22Rv1 (cell line): ENCODE measurements around the gene TFPI.
A peak's percentile ranks its signal among the peaks of the same experiment; 100 is the strongest.

ENCODE experiments used
- H3K27ac ChIP-seq: fragments of 450-650 bp; 2 replicates; pipeline ENCODE4 v1.5.1; 2017
- ZFX ChIP-seq: fragments of 450-650 bp; IDR thresholded peaks from 2 replicates; pipeline ENCODE4 v1.6.1; 2017; ENCODE audit warnings: antibody characterized with exemption, borderline replicate concordance
- TF ChIP-seq, protein P1 (sequence below): fragments of 450-650 bp; IDR thresholded peaks from 2 replicates; pipeline ENCODE4 v1.5.1; 2017; ENCODE audit warnings: mild to moderate bottlenecking

The TFPI gene

DNA sequence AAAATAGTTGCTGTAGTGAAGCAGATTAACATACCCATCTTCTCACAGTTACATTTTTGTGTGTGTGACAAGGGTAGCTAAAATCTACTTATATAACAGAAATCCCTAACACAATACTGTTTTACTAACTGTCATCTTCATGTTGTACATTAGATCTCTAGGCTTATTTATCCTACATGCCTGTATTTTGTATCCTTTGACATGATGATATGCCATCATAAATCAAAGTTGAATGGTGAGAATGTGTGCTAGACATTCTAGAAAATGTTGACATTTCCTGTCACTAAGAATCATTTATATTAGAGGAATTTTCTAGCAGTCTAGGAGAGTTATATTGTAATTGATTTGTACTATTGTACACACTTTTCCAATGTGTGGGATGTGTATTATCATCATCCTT, 84.7 kb downstream of the TFPI start:
- TF ChIP-seq ZFX, result no peak
- TF ChIP-seq, protein P1, sequence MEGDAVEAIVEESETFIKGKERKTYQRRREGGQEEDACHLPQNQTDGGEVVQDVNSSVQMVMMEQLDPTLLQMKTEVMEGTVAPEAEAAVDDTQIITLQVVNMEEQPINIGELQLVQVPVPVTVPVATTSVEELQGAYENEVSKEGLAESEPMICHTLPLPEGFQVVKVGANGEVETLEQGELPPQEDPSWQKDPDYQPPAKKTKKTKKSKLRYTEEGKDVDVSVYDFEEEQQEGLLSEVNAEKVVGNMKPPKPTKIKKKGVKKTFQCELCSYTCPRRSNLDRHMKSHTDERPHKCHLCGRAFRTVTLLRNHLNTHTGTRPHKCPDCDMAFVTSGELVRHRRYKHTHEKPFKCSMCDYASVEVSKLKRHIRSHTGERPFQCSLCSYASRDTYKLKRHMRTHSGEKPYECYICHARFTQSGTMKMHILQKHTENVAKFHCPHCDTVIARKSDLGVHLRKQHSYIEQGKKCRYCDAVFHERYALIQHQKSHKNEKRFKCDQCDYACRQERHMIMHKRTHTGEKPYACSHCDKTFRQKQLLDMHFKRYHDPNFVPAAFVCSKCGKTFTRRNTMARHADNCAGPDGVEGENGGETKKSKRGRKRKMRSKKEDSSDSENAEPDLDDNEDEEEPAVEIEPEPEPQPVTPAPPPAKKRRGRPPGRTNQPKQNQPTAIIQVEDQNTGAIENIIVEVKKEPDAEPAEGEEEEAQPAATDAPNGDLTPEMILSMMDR, result no peak
- H3K27ac ChIP-seq, result no peak overlapping the region

DNA sequence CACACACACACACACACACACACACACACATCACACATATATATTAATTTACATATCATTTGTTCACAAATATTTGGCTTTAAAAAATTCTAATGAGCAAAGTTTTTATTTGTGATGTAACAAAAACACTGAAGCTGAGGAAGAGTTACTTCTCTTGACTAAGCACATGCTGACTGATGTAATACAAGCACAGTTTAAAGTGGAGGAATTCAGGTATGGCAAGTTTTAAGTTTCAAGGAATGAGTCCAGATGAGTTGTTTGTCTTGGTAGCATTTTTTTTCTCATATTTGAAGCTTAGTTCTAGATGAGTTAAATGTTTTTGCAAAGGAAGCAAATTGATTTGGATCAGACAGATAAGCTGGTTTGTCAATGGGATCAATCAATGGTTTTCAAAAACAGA, 86.0 kb downstream of the TFPI start:
- H3K27ac ChIP-seq, result no peak overlapping the region
- TF ChIP-seq ZFX, result no peak
- TF ChIP-seq, protein P1, result no peak

DNA sequence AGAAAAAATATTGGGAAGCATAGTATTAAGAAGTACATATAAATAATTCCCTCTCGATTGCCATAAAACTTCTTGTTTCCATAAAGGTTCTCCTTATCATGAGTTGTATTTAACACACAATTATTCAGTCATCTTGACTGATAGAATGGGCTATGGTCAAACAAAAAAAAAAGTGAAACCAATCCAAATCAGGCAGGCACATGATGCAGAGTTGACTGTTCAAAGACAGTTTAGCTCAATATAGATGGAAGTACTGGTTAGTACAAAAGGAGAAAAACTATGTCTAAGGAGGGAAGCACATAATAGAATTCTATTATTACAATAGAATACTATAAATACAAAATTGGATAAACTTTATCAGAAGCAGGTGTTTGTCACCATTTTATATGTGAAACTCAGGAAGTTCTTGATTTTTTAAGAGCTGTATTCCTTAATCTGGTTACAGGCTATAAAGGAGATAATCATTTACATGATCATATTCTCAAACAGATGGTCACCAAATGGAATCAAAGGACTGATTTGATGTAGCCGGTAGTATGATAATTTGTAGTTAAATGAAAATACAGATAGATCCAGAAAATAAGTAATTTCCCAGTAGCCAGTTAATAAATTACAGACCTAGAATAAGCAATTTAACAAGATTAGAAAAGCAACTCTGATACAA, 88.0 kb downstream of the TFPI start:
- H3K27ac ChIP-seq, result no peak overlapping the region
- TF ChIP-seq, protein P1, result no peak
- no peak for TF ChIP-seq ZFX

DNA sequence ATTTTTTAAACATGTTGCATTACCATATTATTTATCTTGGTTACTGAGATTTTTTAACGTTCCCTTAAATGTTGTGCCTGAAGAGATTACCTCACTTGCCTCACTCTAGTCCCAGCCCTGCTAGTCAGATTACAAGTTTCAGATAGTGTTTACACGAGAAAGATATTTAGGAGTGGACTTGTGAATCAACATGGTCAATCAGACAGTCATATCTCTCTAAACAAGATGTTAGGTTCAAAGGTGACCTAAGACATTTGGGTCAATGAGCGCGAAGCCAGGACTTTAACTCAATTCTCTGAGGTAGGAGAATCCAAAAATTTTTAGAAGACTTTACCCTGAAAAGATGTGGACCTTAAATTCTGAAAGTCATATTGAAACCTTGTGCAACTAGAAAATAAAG, 91.4 kb downstream of the TFPI start:
- TF ChIP-seq ZFX, result no peak
- TF ChIP-seq, protein P1, result no peak
- H3K27ac ChIP-seq, result no peak overlapping the region

DNA sequence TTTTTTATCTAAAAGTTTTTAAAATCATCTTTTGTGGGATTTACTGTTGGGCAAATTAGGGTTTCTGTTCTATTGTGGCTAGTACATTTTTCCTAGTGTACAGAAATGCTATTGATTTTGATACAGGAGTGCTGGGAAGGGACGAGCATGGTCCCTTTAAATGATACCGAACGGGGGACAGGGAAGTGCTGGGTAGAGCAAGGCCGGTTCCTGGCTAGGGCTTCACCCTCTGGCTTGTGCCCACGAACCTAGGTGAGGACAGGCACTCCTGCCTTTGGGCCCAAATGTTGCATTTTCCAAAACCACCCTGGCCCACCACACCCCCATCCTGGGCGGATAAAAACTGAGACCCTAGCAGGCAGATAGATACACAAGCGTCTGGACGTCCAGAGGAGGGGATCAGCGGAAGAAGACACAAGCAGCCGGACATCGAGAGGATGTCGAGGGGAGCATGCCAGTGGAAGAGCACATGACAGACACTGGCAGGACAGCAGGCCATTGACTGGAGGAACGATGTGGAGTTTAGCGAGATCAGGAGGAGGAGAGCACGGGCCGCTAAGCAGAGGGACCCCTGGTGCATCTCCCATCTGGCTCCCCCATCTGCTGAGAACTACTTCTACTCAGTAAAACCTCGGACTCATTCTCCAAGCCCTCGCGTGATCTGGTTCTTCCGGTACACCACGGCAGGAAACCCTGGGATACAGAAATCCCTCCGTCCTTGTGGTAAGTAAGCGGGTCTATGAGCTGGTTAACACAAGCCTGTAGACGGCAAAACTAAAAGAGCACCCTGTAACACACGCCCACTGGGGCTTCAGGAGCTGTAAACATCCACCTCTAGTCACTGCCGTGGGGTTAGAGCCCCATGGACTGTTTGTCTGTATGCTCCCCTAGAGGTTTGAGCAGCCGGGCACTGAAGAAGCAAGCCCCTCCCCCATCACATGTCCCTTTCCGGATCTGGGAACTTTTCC, 92.7 kb downstream of the TFPI start:
- TF ChIP-seq, protein P1, result no peak
- no peak overlapping the region for H3K27ac ChIP-seq

DNA sequence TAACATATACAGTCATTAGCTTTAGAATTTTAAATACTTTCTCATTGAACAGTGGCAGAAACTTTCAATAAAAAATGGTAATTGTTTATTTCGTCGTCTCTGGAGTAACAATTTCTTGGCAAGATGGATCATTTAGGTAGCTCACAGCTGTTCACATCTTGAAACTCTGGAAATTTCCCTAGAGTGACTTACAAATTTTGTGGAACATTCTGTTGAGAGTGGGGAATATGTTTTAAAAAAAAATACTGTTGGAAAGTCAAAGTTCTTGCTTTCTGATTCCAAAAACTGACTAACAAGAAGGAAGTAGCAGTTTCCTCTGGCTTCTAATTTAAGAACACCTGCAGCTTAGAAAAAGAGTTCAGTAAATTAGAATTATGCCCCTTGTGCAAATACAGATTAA, 95.0 kb downstream of the TFPI start:
- no peak for TF ChIP-seq ZFX
- TF ChIP-seq, protein P1, result no peak
- H3K27ac ChIP-seq, result no peak overlapping the region

DNA sequence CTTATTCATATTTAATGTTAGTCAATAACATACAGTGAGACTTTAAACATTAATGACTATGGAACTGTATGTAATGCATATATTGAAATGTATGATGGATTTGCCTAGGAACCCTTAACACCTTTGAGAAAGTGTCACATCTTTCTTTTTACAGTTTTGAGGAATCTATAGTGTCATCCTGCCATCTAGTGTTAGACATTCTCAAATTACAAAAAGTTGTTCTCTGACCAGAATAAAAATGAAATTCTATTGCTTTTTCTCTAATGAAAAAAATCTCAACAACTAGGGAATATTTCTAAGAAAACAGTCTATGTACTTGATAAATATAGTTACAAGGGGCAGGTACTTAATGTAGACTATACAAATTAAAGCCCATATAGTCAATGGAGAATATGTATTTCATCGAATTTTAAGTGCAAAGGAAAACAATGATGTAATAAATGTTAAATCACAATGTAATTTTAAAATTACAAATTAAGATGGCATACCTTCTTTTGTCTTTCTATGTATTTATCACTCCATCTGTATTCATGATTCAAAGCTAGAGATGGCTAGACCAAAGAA, 101.1 kb downstream of the TFPI start:
- no peak for TF ChIP-seq ZFX
- TF ChIP-seq, protein P1, result peak; percentile 63
- H3K27ac ChIP-seq, result no peak overlapping the region
